HepG2 (cell line): Measurements from ENCODE around the gene SLC35F3. TPM values are rescaled to one million over a fixed set of nuclear protein-coding genes. Genes with fewer than 3 reads are reported as not detected.

Experiments used
- AFF4 ChIP-seq: sonication (generic); formaldehyde crosslinking; IDR thresholded peaks from 2 replicates; pipeline ENCODE4 v1.4.0; 2020; ENCODE audit warnings: missing genetic modification reagents
- ERF ChIP-seq: IDR thresholded peaks from 2 replicates; pipeline ENCODE4 v1.6.1; 2018; ENCODE audit warnings: missing biosample characterization, missing genetic modification reagents
- IRF2 ChIP-seq: IDR thresholded peaks from 2 replicates; pipeline ENCODE4 v1.6.1; 2018; ENCODE audit warnings: missing genetic modification reagents, missing compliant biosample characterization
- KAT7 ChIP-seq: IDR thresholded peaks from 2 replicates; pipeline ENCODE4 v1.6.1; 2018; ENCODE audit warnings: borderline replicate concordance, missing compliant biosample characterization
- RBM39 ChIP-seq: fragments of 200-400 bp; formaldehyde crosslinking; IDR thresholded peaks from one replicate; pipeline ENCODE4 v1.6.1; 2018; ENCODE audit warnings: antibody characterized with exemption, mild to moderate bottlenecking, low read depth, low read length; ENCODE audit not compliant: poor library complexity, severe bottlenecking
- SNAI1 ChIP-seq: sonication (generic); formaldehyde crosslinking; IDR thresholded peaks from 2 replicates; pipeline ENCODE4 v1.5.0; 2020; ENCODE audit warnings: mild to moderate bottlenecking, missing genetic modification reagents, borderline replicate concordance
- SP5 ChIP-seq: IDR thresholded peaks from 2 replicates; pipeline ENCODE4 v1.6.1; 2016; ENCODE audit warnings: low read depth, borderline replicate concordance
- SSRP1 ChIP-seq: IDR thresholded peaks from 2 replicates; pipeline ENCODE4 v1.6.1; 2016; ENCODE audit warnings: control low read depth
- TEAD2 ChIP-seq: sonication (generic); formaldehyde crosslinking; IDR thresholded peaks from 2 replicates; pipeline ENCODE4 v1.9.0; 2021; ENCODE audit warnings: missing genetic modification reagents
- ZNF101 ChIP-seq: sonication (generic); formaldehyde crosslinking; IDR thresholded peaks from 2 replicates; pipeline ENCODE4 v1.4.0; 2020; ENCODE audit warnings: mild to moderate bottlenecking, low read depth, missing genetic modification reagents, borderline replicate concordance
- ZNF180 ChIP-seq: sonication (generic); formaldehyde crosslinking; IDR thresholded peaks from 2 replicates; pipeline ENCODE4 v1.4.0; 2020; ENCODE audit warnings: low read depth, missing genetic modification reagents, borderline replicate concordance
- ZNF207 ChIP-seq: fragments of 450-650 bp; IDR thresholded peaks from 2 replicates; pipeline ENCODE4 v1.6.1; 2016; ENCODE audit warnings: antibody characterized with exemption, borderline replicate concordance
- ZNF564 ChIP-seq: sonication (generic); formaldehyde crosslinking; IDR thresholded peaks from 2 replicates; pipeline ENCODE4 v1.8.1; 2023; ENCODE audit warnings: mild to moderate bottlenecking, missing genetic modification reagents
- ZNF605 ChIP-seq: sonication (generic); formaldehyde crosslinking; IDR thresholded peaks from 2 replicates; pipeline ENCODE4 v1.8.0; 2022; ENCODE audit warnings: mild to moderate bottlenecking, missing genetic modification reagents
- ZNF740 ChIP-seq: sonication (generic); formaldehyde crosslinking; IDR thresholded peaks from 2 replicates; pipeline ENCODE4 v1.4.0; 2020; ENCODE audit warnings: missing genetic modification reagents
- ZSCAN30 ChIP-seq: sonication (generic); formaldehyde crosslinking; IDR thresholded peaks from 2 replicates; pipeline ENCODE4 v1.5.0; 2020; ENCODE audit warnings: mild to moderate bottlenecking, missing genetic modification reagents
- polyA plus RNA-seq, 8 experiments: library from polyadenylated mRNA; depleted of rRNA in 3 of 8; stranded (reverse) in 7 of 8; unstranded in 1 of 8; fragments of >200 nt; fragmentation: Illumina TruSeq in 4 of 8; extraction: Trizol in 4 of 8; gene quantifications; 2 replicates each; pipeline versions ENCODE4 v1.2.1 to v1.2.3, GENCODE V29; 2011 to 2016; ENCODE audit warnings: low read depth in 4 of 8, missing spikeins in 1 of 8, mixed read lengths in 1 of 8; ENCODE audit not compliant: insufficient read depth in 1 of 8
- total RNA-seq, 5 experiments: library from RNA; depleted of rRNA; stranded (reverse); fragments of >200 nt; fragmentation: Illumina TruSeq; extraction: Trizol; gene quantifications; 2 replicates each; pipeline ENCODE4 v1.2.3, GENCODE V29; 2016; ENCODE audit warnings: low read depth in 1 of 5
- TF ChIP-seq, protein P1 (sequence below): sonication (generic); formaldehyde crosslinking; IDR thresholded peaks from 2 replicates; pipeline ENCODE4 v1.4.0; 2020; ENCODE audit warnings: missing genetic modification reagents
- TF ChIP-seq, protein P2 (sequence below): IDR thresholded peaks from 2 replicates; pipeline ENCODE4 v1.6.1; 2016; ENCODE audit warnings: mild to moderate bottlenecking
- TF ChIP-seq, protein P3 (sequence below): sonication (generic); formaldehyde crosslinking; IDR thresholded peaks from 2 replicates; pipeline ENCODE4 v1.8.1; 2023; ENCODE audit warnings: mild to moderate bottlenecking, moderate library complexity, missing genetic modification reagents

The SLC35F3 gene
- total and polyA plus RNA-seq, 2 of the 13 experiments (the other 11 are each of a cell fraction or from before 2014, with no cell fraction given) = not detected

DNA sequence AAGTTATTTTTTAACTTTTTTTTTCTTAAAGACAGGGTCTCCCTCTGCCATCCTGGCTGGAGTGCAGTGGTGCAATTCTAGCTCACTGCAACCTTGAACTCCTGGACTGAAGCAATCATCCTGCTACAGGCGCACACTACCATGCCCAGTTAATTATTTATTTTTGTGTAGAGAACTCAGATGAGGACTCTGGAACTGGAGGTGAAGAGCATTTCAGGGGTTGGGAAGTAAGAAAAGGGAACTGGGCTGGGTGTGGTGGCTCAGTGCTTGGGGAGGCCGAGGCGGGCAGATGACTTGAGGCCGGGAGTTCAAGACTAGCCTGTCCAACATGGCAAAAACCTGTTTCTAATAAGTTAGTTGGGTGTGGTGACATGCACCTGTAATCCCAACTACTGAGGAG is 28.9 kb downstream of the SLC35F3 start (continued):
- TF ChIP-seq, protein P1, sequence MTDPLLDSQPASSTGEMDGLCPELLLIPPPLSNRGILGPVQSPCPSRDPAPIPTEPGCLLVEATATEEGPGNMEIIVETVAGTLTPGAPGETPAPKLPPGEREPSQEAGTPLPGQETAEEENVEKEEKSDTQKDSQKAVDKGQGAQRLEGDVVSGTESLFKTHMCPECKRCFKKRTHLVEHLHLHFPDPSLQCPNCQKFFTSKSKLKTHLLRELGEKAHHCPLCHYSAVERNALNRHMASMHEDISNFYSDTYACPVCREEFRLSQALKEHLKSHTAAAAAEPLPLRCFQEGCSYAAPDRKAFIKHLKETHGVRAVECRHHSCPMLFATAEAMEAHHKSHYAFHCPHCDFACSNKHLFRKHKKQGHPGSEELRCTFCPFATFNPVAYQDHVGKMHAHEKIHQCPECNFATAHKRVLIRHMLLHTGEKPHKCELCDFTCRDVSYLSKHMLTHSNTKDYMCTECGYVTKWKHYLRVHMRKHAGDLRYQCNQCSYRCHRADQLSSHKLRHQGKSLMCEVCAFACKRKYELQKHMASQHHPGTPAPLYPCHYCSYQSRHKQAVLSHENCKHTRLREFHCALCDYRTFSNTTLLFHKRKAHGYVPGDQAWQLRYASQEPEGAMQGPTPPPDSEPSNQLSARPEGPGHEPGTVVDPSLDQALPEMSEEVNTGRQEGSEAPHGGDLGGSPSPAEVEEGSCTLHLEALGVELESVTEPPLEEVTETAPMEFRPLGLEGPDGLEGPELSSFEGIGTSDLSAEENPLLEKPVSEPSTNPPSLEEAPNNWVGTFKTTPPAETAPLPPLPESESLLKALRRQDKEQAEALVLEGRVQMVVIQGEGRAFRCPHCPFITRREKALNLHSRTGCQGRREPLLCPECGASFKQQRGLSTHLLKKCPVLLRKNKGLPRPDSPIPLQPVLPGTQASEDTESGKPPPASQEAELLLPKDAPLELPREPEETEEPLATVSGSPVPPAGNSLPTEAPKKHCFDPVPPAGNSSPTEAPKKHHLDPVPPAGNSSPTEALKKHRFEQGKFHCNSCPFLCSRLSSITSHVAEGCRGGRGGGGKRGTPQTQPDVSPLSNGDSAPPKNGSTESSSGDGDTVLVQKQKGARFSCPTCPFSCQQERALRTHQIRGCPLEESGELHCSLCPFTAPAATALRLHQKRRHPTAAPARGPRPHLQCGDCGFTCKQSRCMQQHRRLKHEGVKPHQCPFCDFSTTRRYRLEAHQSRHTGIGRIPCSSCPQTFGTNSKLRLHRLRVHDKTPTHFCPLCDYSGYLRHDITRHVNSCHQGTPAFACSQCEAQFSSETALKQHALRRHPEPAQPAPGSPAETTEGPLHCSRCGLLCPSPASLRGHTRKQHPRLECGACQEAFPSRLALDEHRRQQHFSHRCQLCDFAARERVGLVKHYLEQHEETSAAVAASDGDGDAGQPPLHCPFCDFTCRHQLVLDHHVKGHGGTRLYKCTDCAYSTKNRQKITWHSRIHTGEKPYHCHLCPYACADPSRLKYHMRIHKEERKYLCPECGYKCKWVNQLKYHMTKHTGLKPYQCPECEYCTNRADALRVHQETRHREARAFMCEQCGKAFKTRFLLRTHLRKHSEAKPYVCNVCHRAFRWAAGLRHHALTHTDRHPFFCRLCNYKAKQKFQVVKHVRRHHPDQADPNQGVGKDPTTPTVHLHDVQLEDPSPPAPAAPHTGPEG = no peak
- TF ChIP-seq SSRP1 (CRISPR knock-in tag) = no peak
- no peak for TF ChIP-seq ZNF605 (CRISPR knock-in tag)
- TF ChIP-seq IRF2 (CRISPR knock-in tag) = 0 out of 2 replicates have a peak, but pooled peaks have one; percentile 17
- TF ChIP-seq, protein P2, sequence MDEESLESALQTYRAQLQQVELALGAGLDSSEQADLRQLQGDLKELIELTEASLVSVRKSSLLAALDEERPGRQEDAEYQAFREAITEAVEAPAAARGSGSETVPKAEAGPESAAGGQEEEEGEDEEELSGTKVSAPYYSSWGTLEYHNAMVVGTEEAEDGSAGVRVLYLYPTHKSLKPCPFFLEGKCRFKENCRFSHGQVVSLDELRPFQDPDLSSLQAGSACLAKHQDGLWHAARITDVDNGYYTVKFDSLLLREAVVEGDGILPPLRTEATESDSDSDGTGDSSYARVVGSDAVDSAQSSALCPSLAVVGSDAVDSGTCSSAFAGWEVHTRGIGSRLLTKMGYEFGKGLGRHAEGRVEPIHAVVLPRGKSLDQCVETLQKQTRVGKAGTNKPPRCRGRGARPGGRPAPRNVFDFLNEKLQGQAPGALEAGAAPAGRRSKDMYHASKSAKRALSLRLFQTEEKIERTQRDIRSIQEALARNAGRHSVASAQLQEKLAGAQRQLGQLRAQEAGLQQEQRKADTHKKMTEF (CRISPR knock-in tag) = no peak
- no peak for TF ChIP-seq ERF
- no peak for TF ChIP-seq SP5 (CRISPR knock-in tag)
- TF ChIP-seq RBM39 = no peak
- TF ChIP-seq ZSCAN30 (CRISPR knock-in tag) = no peak
- TF ChIP-seq TEAD2 = no peak
- TF ChIP-seq ZNF740 (CRISPR knock-in tag) = no peak
- TF ChIP-seq ZNF101 (CRISPR knock-in tag) = no peak
- no peak for TF ChIP-seq ZNF207
- TF ChIP-seq ZNF564 (CRISPR knock-in tag) = no peak
- no peak for TF ChIP-seq AFF4 (CRISPR knock-in tag)
- TF ChIP-seq KAT7 (CRISPR knock-in tag) = no peak
- TF ChIP-seq ZNF180 (CRISPR knock-in tag) = no peak
- no peak for TF ChIP-seq SNAI1
- TF ChIP-seq, protein P3, sequence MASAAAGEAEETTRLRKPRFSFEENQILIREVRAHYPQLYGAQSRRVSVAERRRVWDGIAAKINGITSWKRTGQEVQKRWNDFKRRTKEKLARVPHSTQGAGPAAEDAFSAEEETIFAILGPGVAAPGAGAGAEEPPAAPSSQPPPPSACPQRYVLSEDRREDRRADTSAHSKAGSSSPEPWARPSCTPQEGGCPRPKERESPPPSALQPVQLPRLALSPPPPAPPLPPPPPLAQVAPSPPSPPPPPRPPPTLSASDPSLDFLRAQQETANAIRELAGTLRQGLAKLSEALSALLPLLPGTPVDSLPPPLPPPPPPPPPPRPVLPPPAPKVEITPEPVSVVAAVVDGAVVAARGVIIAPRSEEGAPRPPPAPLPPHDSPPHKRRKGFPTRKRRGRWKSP (CRISPR knock-in tag) = no peak
